AG09319 (cell line): ENCODE measurements around the gene SLC7A10.

Experiments used
- DNase-seq: peaks from one replicate; pipeline ENCODE4 v3.0.0-alpha.2; 2010; ENCODE audit warnings: low read depth; ENCODE audit errors: extremely low read depth
- CTCF ChIP-seq: IDR thresholded peaks from 2 replicates; pipeline ENCODE4 v1.5.1; 2011; ENCODE audit warnings: low read depth, mild to moderate bottlenecking, inconsistent platforms, low read length, moderate library complexity

SLC7A10 gene

GRCh38 chr19:33196446-33197193 lies 29.0 kb downstream of the SLC7A10 start:
- no peak for TF ChIP-seq CTCF
- DNase-seq, result no peak

- TF ChIP-seq CTCF, result no peak
- no peak for DNase-seq
Observed at GRCh38 chr19:33195645-33196347, 29.9 kb downstream of the SLC7A10 start.

- no peak for TF ChIP-seq CTCF
- DNase-seq, result no peak
Observed at GRCh38 chr19:33194886-33195644, 30.6 kb downstream of the SLC7A10 start.

- no peak for TF ChIP-seq CTCF
- no peak for DNase-seq
Observed at GRCh38 chr19:33194532-33194885, 31.1 kb downstream of the SLC7A10 start.

- no peak for TF ChIP-seq CTCF
- no peak for DNase-seq
Observed at GRCh38 chr19:33193865-33194362, 31.7 kb downstream of the SLC7A10 start, which contains the start of gene LRP3. Gene LRP3 (plus strand): TSS chr19:33194330. CDS start chr19:33194786, 456 bp downstream.

GRCh38 chr19:33193269-33193864 lies 32.3 kb downstream of the SLC7A10 start:
- no peak for TF ChIP-seq CTCF
- no peak for DNase-seq
